Chondrocyte (in vitro differentiated cells): ENCODE data around the gene DLL4. TPM values are rescaled to one million over a fixed set of nuclear protein-coding genes. Genes with fewer than 3 reads are reported as not detected.

Experiments used
- DNase-seq: peaks from one replicate; pipeline ENCODE4 v3.0.0; 2021; ENCODE audit warnings: mixed read lengths, low spot score
- H3K27ac Mint-ChIP-seq: one replicate; pipeline ENCODE4 v1.8.0; 2021; ENCODE audit warnings: mild to moderate bottlenecking, moderate library complexity, mixed read lengths; ENCODE audit not compliant: unreplicated experiment
- H3K27me3 Mint-ChIP-seq: 2 replicates; pipeline ENCODE4 v1.8.0; 2021; ENCODE audit warnings: low read depth, mixed read lengths
- H3K36me3 Mint-ChIP-seq: 2 replicates; pipeline ENCODE4 v1.8.0; 2021; ENCODE audit warnings: low read depth, mixed read lengths
- H3K4me1 Mint-ChIP-seq: 2 replicates; pipeline ENCODE4 v1.8.0; 2021; ENCODE audit warnings: low read depth, mild to moderate bottlenecking, mixed read lengths
- H3K4me3 Mint-ChIP-seq: one replicate; pipeline ENCODE4 v1.8.0; 2021; ENCODE audit warnings: mild to moderate bottlenecking, moderate library complexity, mixed read lengths; ENCODE audit not compliant: unreplicated experiment
- H3K9me3 Mint-ChIP-seq: 2 replicates; pipeline ENCODE4 v1.8.0; 2021; ENCODE audit warnings: low read depth, mixed read lengths
- total RNA-seq: library from RNA; stranded (reverse); gene quantifications from 3 replicates; pipeline ENCODE4 v1.2.1, GENCODE V29; 2021
- TF ChIP-seq, protein P1 (sequence below): fragments of 200-600 bp; sonication (generic); IDR thresholded peaks from 2 replicates; pipeline ENCODE4 v1.5.0; 2021; ENCODE audit warnings: antibody characterized with exemption, mild to moderate bottlenecking, moderate library complexity

The DLL4 gene
- total RNA-seq, 1 donor from 2014 or later: 0.45 TPM

DNA sequence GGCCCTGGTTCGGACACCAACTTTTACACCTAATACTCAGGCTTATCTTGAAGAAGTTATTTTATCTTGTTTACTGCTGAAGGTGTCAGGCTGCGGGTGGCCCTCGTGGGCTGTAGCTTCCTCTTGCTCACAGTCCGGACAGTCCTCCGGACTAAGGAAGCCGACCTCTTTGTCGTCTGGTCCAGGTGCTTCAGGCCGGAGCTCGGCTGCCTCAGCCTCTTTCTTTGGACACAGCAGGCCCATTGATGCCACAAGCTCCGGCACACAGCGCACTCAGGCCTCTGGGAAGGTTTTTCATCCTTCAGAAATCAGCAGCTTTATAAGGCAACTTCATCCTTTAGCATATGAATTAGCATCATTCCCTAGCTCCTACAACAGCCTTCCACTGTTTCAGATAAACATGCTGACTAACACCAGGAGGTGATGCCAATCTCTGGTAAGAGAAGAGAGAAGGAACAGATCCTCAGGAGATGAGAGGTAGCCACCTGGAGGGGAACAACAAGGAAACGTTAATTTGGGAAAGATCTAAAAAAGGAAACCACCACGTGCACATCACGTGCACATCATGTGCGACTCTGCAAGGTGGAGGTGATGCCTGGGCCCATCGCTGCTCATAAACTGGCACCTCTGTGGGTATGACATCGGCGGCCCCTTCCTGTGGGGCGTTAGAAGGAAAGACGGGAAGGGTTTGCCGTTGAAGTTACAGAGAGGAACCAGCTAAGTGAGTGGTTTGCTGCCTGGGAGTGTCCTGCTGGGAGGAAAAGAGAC is 19.8 kb downstream of the DLL4 start:
- DNase-seq: no peak
- Mint-ChIP-seq H3K4me1 (peaks cover 14% of the 10 kb centered on the region), H3K27ac (no peak overlapping the region), H3K36me3 (peaks cover 2% of the 10 kb centered on the region), H3K27me3 (no peaks in the 10 kb centered on the region), H3K4me3 (no peak overlapping the region), H3K9me3 (no peaks in the 10 kb centered on the region)
- TF ChIP-seq, protein P1, sequence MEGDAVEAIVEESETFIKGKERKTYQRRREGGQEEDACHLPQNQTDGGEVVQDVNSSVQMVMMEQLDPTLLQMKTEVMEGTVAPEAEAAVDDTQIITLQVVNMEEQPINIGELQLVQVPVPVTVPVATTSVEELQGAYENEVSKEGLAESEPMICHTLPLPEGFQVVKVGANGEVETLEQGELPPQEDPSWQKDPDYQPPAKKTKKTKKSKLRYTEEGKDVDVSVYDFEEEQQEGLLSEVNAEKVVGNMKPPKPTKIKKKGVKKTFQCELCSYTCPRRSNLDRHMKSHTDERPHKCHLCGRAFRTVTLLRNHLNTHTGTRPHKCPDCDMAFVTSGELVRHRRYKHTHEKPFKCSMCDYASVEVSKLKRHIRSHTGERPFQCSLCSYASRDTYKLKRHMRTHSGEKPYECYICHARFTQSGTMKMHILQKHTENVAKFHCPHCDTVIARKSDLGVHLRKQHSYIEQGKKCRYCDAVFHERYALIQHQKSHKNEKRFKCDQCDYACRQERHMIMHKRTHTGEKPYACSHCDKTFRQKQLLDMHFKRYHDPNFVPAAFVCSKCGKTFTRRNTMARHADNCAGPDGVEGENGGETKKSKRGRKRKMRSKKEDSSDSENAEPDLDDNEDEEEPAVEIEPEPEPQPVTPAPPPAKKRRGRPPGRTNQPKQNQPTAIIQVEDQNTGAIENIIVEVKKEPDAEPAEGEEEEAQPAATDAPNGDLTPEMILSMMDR: no peak

DNA sequence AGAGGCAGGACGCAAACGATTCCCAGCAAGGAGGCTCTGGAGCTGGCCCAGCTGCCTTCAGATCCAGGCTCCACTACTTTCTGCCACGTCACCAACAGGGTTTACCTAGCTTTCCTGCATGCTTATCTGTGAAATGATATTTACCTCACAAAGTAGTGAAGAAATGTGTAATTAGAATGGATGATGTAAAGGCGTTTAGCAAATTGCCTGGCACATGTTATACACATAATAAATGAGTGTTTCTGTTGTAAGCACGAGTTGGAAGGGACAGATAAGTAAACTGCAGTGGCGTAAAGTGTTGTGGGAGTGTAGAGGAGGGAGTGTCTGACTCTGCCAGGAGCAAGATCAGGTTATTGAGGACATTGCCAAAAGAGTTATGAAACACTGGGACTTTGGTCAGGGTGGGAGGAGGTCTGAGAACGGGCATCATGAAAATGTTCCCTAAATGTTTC is 20.6 kb downstream of the DLL4 start:
- Mint-ChIP-seq H3K27ac (no peak overlapping the region), H3K9me3 (no peaks in the 10 kb centered on the region), H3K36me3 (peaks cover 8% of the 10 kb centered on the region), H3K4me1 (peaks cover 23% of the 10 kb centered on the region), H3K4me3 (no peak overlapping the region), H3K27me3 (no peaks in the 10 kb centered on the region)
- TF ChIP-seq, protein P1: no peak
- no peak for DNase-seq

DNA sequence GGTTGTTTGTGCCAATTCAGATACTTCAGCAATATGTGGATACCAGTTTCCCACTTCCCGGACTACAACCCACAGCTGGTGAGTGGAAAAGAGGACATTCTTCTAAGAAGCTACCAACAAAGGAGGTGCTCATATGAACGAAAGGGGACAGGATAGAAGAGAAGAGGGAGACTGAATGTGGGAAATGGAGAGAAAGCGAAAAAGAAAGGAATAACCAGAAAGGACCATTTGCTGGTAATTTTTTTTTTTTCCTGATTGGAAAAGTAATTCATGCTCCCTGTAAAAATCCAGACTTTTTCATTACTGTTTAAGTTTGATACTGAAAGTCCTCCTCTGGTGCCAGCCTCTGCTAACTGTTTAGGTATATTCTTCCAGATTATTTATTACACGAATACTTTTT is 22.6 kb downstream of the DLL4 start:
- Mint-ChIP-seq H3K4me1 (peaks cover 41% of the 10 kb centered on the region), H3K4me3 (peak overlapping the region; percentile 93), H3K27me3 (no peaks in the 10 kb centered on the region), H3K27ac (peak overlapping the region; percentile 97), H3K9me3 (no peaks in the 10 kb centered on the region), H3K36me3 (peaks cover 14% of the 10 kb centered on the region)
- no peak for DNase-seq
- TF ChIP-seq, protein P1: no peak

DNA sequence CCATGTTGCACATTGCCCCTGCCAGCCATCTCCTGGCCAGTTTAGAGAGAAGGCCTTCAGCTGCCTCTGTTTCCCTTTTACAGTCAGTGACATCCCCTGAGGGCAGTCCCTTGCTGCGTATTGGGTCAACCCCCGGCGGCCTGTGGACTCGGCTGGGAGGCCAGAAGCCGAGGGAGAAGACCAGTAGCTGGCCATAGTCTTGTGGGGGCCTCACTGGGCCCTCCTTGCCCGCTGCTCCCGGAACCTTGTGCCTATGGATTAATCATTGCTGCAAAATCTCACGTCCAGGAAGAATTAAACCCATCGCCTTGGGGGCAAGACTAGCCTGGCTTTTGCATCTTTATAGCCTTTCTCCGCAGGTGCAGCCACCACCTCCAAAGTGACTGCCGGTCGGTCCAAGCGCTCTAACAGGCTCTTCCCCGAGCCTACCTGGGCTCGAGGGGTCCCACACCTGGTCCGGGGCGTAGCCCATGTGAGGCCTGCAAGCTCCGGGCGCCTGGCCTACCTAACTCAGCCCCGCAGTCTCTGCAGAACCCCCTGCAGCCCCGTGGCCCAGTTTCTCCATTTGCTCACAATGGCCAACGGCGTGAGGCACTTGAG is 23.3 kb downstream of the DLL4 start:
- TF ChIP-seq, protein P1: no peak
- Mint-ChIP-seq H3K36me3 (peaks cover 14% of the 10 kb centered on the region), H3K4me3 (peak overlapping the region; percentile 93), H3K4me1 (peaks cover 46% of the 10 kb centered on the region), H3K27me3 (no peaks in the 10 kb centered on the region), H3K9me3 (no peaks in the 10 kb centered on the region), H3K27ac (peak overlapping the region; percentile 97)
- DNase-seq: no peak

DNA sequence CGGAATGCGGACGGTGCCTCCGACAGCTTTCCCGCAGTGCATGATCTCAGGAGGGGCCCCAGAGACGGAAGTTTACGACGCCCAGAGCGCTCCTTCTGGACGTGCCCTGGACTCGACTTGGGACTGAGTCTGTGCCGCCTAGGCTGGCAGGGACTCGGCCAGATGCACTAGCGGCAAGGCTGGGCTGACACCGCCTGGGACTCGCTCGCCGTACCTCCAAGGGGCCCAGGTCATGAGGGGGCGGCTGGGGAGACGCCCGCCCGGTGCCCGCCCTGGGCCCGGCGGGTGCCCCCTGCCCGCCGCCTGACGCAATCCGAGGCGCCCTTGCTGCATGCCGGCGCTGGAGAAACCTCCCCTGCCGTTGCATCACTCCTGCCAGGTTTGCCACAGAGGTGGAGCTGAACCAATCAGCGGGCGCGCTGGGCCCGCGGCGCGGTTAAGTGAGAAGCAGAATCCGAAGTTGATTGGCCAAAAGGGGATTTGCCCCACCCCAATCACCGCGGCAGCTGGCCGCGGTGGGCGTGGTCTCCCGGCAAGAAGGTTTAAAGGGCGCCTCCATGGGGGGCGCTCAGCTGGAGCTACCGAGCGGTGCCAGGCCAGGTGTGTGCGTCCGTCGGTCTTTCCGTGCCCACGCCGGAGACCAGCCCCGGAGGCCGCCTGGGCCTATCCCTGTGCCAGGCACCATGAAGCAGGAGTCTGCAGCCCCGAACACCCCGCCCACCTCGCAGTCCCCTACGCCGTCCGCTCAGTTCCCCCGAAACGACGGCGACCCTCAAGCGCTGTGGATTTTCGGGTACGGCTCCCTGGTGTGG is 24.0 kb downstream of the DLL4 start, which contains the start of gene CHAC1:
Gene CHAC1, plus strand, starts transcription at position 571 of the 812 bp plus-strand sequence. Its CDS starts 113 bp downstream, at position 684.
- peaks cover 53% of the 10 kb centered on the region for H3K4me1 Mint-ChIP-seq
- H3K36me3 Mint-ChIP-seq: peaks cover 14% of the 10 kb centered on the region
- H3K4me3 Mint-ChIP-seq: peak within 1 kb of the TSS; percentile 93
- TF ChIP-seq, protein P1: peak; percentile 47
- no peaks in the 10 kb centered on the region for H3K9me3 Mint-ChIP-seq
- no peaks in the 10 kb centered on the region for H3K27me3 Mint-ChIP-seq
- H3K27ac Mint-ChIP-seq: peak within 1 kb of the TSS; percentile 97
- DNase-seq: no peak
